GM12878 (cell line): ENCODE data around the gene AHNAK2. TPM values are rescaled to one million over a fixed set of nuclear protein-coding genes. Genes with fewer than 3 reads are reported as not detected.

ENCODE experiments used
- ATAC-seq: fragments of 200-7000 bp; cut with Tn5 transposase; 3 replicates; pipeline ENCODE4 v1.9.1; 2020; ENCODE audit warnings: mild to moderate bottlenecking, moderate library complexity
- BruUV-seq: library from RNA; stranded (reverse); fragments of 400-500 nt; replicated peaks from 2 replicates; lab custom pipeline; 2021; lab: Mats Ljungman, UMichigan
- CTCF ChIA-PET: fragments of 300-600 bp; sonication (Branson Sonifier 250); formaldehyde crosslinking; extraction: SDS; loops from one replicate; lab custom pipeline; 2021; ENCODE audit warnings: inconsistent platforms; lab: Yijun Ruan, JAX
- POLR2A ChIA-PET: fragments of 350-600 bp; formaldehyde crosslinking; extraction: SDS; loops from one replicate; lab custom pipeline; 2021; ENCODE audit warnings: inconsistent platforms; lab: Charles Lee
- RAD21 ChIA-PET: fragments of 300-600 bp; sonication (Branson Sonifier 250); formaldehyde crosslinking; loops from one replicate; lab custom pipeline; 2023; ENCODE audit warnings: antibody characterized with exemption; ENCODE audit not compliant: unreplicated experiment; lab: Charles Lee
- SMC1A ChIA-PET: fragments of 300-600 bp; sonication (Branson Sonifier 250); formaldehyde crosslinking; loops from one replicate; lab custom pipeline; 2023; ENCODE audit not compliant: unreplicated experiment, uncharacterized antibody; lab: Charles Lee
- DNase-seq: peaks from one replicate; pipeline ENCODE4 v3.0.0-alpha.2; 2011; ENCODE audit warnings: low read depth, low spot score
- FAIRE-seq: peaks from 3 replicates; lab custom pipeline; 2011; peaks lifted over from hg19 to GRCh38; lab: Jason Lieb, UNC
- H2AFZ ChIP-seq: 2 replicates; pipeline ENCODE4 v1.6.0; 2011; ENCODE audit warnings: low read depth, low read length, control low read depth; ENCODE audit not compliant: control insufficient read depth
- H3K27ac ChIP-seq: 2 replicates; pipeline ENCODE4 v1.5.1; 2011; ENCODE audit warnings: control low read depth; ENCODE audit not compliant: control insufficient read depth, insufficient read depth
- H3K27me3 ChIP-seq, 2 experiments: replicated peaks in 1 of 2; 2 replicates each; pipeline versions ENCODE4 v1.6.0 to v1.6.1; 2011; ENCODE audit warnings: low read length in 1 of 2; ENCODE audit not compliant: control insufficient read depth in 2 of 2, insufficient read depth in 2 of 2
- H3K36me3 ChIP-seq, 2 experiments: 2 replicates each; pipeline ENCODE4 v1.5.1; 2011; ENCODE audit warnings: low read length in 1 of 2; ENCODE audit not compliant: control insufficient read depth in 2 of 2, insufficient read depth in 2 of 2
- H3K4me1 ChIP-seq: 2 replicates; pipeline ENCODE4 v1.6.1; 2011; ENCODE audit warnings: mild to moderate bottlenecking, low read length, moderate library complexity, mixed read lengths; ENCODE audit not compliant: control insufficient read depth, insufficient read depth
- H3K4me2 ChIP-seq: 2 replicates; pipeline ENCODE4 v1.6.0; 2011; ENCODE audit warnings: control low read depth; ENCODE audit not compliant: control insufficient read depth, insufficient read depth
- H3K4me3 ChIP-seq: fragments of 200-600 bp; sonication (generic); 2 replicates; pipeline ENCODE4 v1.5.1; 2016
- H3K79me2 ChIP-seq: 2 replicates; pipeline ENCODE4 v1.6.0; 2011; ENCODE audit warnings: low read length; ENCODE audit not compliant: control insufficient read depth, insufficient read depth
- H3K9ac ChIP-seq: 2 replicates; pipeline ENCODE4 v1.8.0; 2011; ENCODE audit warnings: low read length, control low read depth, mixed read lengths; ENCODE audit not compliant: control insufficient read depth, insufficient read depth
- H3K9me3 ChIP-seq: replicated peaks from 3 replicates; pipeline ENCODE4 v1.5.1; 2011; ENCODE audit warnings: mild to moderate bottlenecking, low read length; ENCODE audit not compliant: control insufficient read depth, insufficient read depth
- H4K20me1 ChIP-seq: 2 replicates; pipeline ENCODE4 v1.6.0; 2011; ENCODE audit not compliant: control insufficient read depth, insufficient read depth
- CTCF ChIP-seq, 3 experiments: IDR thresholded peaks in 2 of 3; conservative IDR thresholded peaks in 1 of 3; 2 replicates each; pipeline ENCODE4 v1.5.1; 2011; ENCODE audit warnings: low read depth in 3 of 3, low read length in 3 of 3, mild to moderate bottlenecking in 3 of 3, control low read depth in 2 of 3, moderate library complexity in 2 of 3, inconsistent platforms in 1 of 3, mixed read lengths in 1 of 3; ENCODE audit not compliant: control insufficient read depth in 2 of 3, insufficient read depth in 1 of 3; ENCODE audit errors: extremely low read depth in 1 of 3
- POLR2AphosphoS5 ChIP-seq: IDR thresholded peaks from 2 replicates; pipeline ENCODE4 v1.6.1; 2011; ENCODE audit warnings: mild to moderate bottlenecking, low read length, inconsistent platforms
- TARDBP ChIP-seq: IDR thresholded peaks from 2 replicates; pipeline ENCODE4 v1.6.1; 2016; ENCODE audit warnings: borderline replicate concordance
- WGBS: methylation state at CpG from one replicate; pipeline ENCODE4 v1.1.6; 2016; ENCODE audit warnings: low lambda C conversion rate; ENCODE audit not compliant: insufficient replicate concordance, insufficient coverage; ENCODE audit errors: missing lambda C conversion rate; 5-methylcytosine and 5-hydroxymethylcytosine counted together
- in situ Hi-C: fragments of 300-500 bp; cut with MboI; formaldehyde crosslinking; loops from 9 replicates; pipeline ENCODE4 v1.14.3; 2018; ENCODE audit warnings: mixed read lengths
- intact Hi-C: fragments of 100-400 bp; cut with micrococcal nuclease; formaldehyde crosslinking; loops from one replicate; pipeline ENCODE4 v1.14.2; 2022; ENCODE audit not compliant: unreplicated experiment
- polyA plus RNA-seq, 11 experiments: library from polyadenylated mRNA; depleted of rRNA in 4 of 11; unstranded in 6 of 11; stranded (reverse) in 5 of 11; fragments of >200 nt; fragmentation: Nextera tagmentation in 4 of 11; fragmentation: Illumina TruSeq in 1 of 11; extraction: Ambion mirVana in 4 of 11; extraction: Trizol in 1 of 11; gene quantifications; 1 replicate in 1 of 11; 2 replicates in 10 of 11; pipeline versions ENCODE4 v1.2.1 to v1.2.3, GENCODE V29; 2011 to 2016; ENCODE audit warnings: inconsistent platforms in 2 of 11, missing spikeins in 2 of 11, low read depth in 1 of 11
- total RNA-seq, 4 experiments: library from RNA; depleted of rRNA in 3 of 4; stranded (reverse); fragments of >200 nt in 3 of 4; fragmentation: Illumina TruSeq in 1 of 4; extraction: Trizol in 1 of 4; gene quantifications; 2 replicates each; pipeline versions ENCODE4 v1.2.1 to v1.2.3, GENCODE V29; 2013 to 2021

AHNAK2 gene
- total and polyA plus RNA-seq, 10 of the 15 experiments (the other 5 are each of a cell fraction or from before 2014, with no cell fraction given): 0.03 to 0.10 TPM; not detected in 8

GRCh38 chr14:105012171-105012985 is 34.2 kb upstream of the AHNAK2 start:
- ChIA-PET SMC1A (interaction anchor here (1.0 kb wide), 1 partner anchor 37 kb away, joined by 3 read pairs; no protein-coding TSS in a partner anchor), POLR2A (no interaction called here), CTCF (interaction anchor here (0.7 kb wide), 2 partner anchors 22 to 23 kb away, joined by 3 to 5 read pairs; no protein-coding TSS in a partner anchor), RAD21 (no interaction called here)
- FAIRE-seq (no peak), DNase-seq (no peak), ATAC-seq (peak; percentile 29; the same call in 1 of the 3 replicates)
- Histone ChIP-seq H3K79me2 (peaks cover 80% of the 10 kb centered on the region), H3K9ac (no peak overlapping the region), H3K4me2 (no peak overlapping the region), H3K9me3 (no peaks in the 10 kb centered on the region), H3K4me3 (no peak overlapping the region), H3K27ac (no peak overlapping the region), H2AFZ (no peak overlapping the region), H3K4me1 (peaks cover 20% of the 10 kb centered on the region), H3K27me3 (no peaks in the 10 kb centered on the region), H3K36me3 (peaks cover 35 to 38% of the 10 kb centered on the region in 2 experiments), H4K20me1 (no peaks in the 10 kb centered on the region; the same call in none of the 2 replicates)
- intact Hi-C loops (no loop called here), in situ Hi-C loops (no loop called here)
- no TSS peak for BruUV-seq
- TF ChIP-seq TARDBP: no peak
- peak in 2 of 3 experiments; percentile 17 to 36; a peak in 2 of 6 replicates for TF ChIP-seq CTCF (IDR thresholded peaks at IDR 0.05 in 2 of 3, conservative IDR thresholded peaks at IDR 0.05 in 1 of 3; ENCODE audit: control insufficient read depth in 2 of 3, extremely low read depth in 1 of 3, insufficient read depth in 1 of 3, low read depth in 3 of 3, low read length in 3 of 3)
- TF ChIP-seq POLR2AphosphoS5: 0 out of 2 replicates have a peak, but pooled peaks have one; percentile 12
- WGBS: 74% methylated on average over 23 of the region's 23 CpGs
